SK-N-MC (cell line): Measurements from ENCODE around the gene AHCYL1.
"Not testable (repeated sequence)": the region's sequence is repeated elsewhere in the genome, so short reads cannot be mapped to it uniquely, and the experiment has no call there.

Experiments used
- DNase-seq: peaks from one replicate; pipeline ENCODE4 v3.0.0-alpha.2; 2011; ENCODE audit warnings: low read depth, low spot score
- H3K27ac ChIP-seq: fragments of 200-600 bp; sonication (generic); 2 replicates; pipeline ENCODE4 v1.5.1; 2016; ENCODE audit warnings: mixed run types
- H3K36me3 ChIP-seq: fragments of 200-600 bp; sonication (generic); 2 replicates; pipeline ENCODE4 v1.6.1; 2017; ENCODE audit warnings: antibody characterized with exemption, low read length, mixed read lengths; ENCODE audit not compliant: insufficient read depth
- H3K4me3 ChIP-seq: fragments of 200-600 bp; sonication (generic); 2 replicates; pipeline ENCODE4 v1.5.1; 2016
- H3K9ac ChIP-seq: fragments of 200-600 bp; sonication (generic); 2 replicates; pipeline ENCODE4 v1.8.0; 2017; ENCODE audit warnings: mixed run types, mixed read lengths; ENCODE audit not compliant: insufficient read length
- H3K9me3 ChIP-seq: fragments of 200-600 bp; sonication (generic); 2 replicates; pipeline ENCODE4 v1.6.1; 2017; ENCODE audit warnings: low read depth, mild to moderate bottlenecking, antibody characterized with exemption, low read length, moderate library complexity, mixed read lengths
- EZH2 ChIP-seq: fragments of 200-600 bp; sonication (generic); IDR thresholded peaks from one replicate; pipeline ENCODE4 v1.6.1; 2017; ENCODE audit warnings: antibody characterized with exemption
- FOXP2 ChIP-seq: optimal IDR thresholded peaks from 2 replicates; pipeline ENCODE3; 2011; ENCODE audit warnings: mild to moderate bottlenecking, moderate library complexity; ENCODE audit not compliant: insufficient read depth; ENCODE audit errors: extremely low read length, control extremely low read depth
- POLR2AphosphoS5 ChIP-seq: IDR thresholded peaks from 2 replicates; pipeline ENCODE4 v1.6.1; 2012; ENCODE audit warnings: mild to moderate bottlenecking, low read depth, low read length, borderline replicate concordance

The AHCYL1 gene

GRCh38 chr1:110011527-110012041, 27.0 kb downstream of the AHCYL1 start:
- peaks cover 78% of the 10 kb centered on the region for H3K36me3 ChIP-seq
- H3K4me3 ChIP-seq: no peak overlapping the region

GRCh38 chr1:110012100-110012780, 27.7 kb downstream of the AHCYL1 start:
- Histone ChIP-seq H3K4me3 (no peak overlapping the region), H3K36me3 (peaks cover 84% of the 10 kb centered on the region), H3K9ac (no peak overlapping the region), H3K9me3 (no peaks in the 10 kb centered on the region), H3K27ac (no peak overlapping the region)
- no peak for DNase-seq
- TF ChIP-seq FOXP2 (no peak), EZH2 (no peak), POLR2AphosphoS5 (no peak)

More at GRCh38 chr1:110011527-110012041, 27.0 kb downstream of the AHCYL1 start:
- TF ChIP-seq FOXP2 (no peak), EZH2 (no peak), POLR2AphosphoS5 (no peak)
- Histone ChIP-seq H3K9ac (no peak overlapping the region), H3K27ac (no peak overlapping the region), H3K9me3 (no peaks in the 10 kb centered on the region)
- no peak for DNase-seq

- H3K27ac ChIP-seq: no peak overlapping the region
- H3K9ac ChIP-seq: no peak overlapping the region
- no peak for DNase-seq
- no peaks in the 10 kb centered on the region for H3K9me3 ChIP-seq
- peaks cover 96% of the 10 kb centered on the region for H3K36me3 ChIP-seq
- no peak for TF ChIP-seq POLR2AphosphoS5
- TF ChIP-seq EZH2: no peak
- TF ChIP-seq FOXP2: no peak
- H3K4me3 ChIP-seq: no peak overlapping the region
Observed at GRCh38 chr1:110017792-110018191, 33.2 kb downstream of the AHCYL1 start.

- DNase-seq: no peak
- TF ChIP-seq EZH2 (no peak), FOXP2 (no peak), POLR2AphosphoS5 (no peak)
- no peak overlapping the region for H3K27ac ChIP-seq
- H3K4me3 ChIP-seq: no peak overlapping the region
- H3K36me3 ChIP-seq: peaks cover 96% of the 10 kb centered on the region
- H3K9me3 ChIP-seq: no peaks in the 10 kb centered on the region
- H3K9ac ChIP-seq: no peak overlapping the region
Observed at GRCh38 chr1:110018396-110018795, 33.8 kb downstream of the AHCYL1 start.

- no peak for DNase-seq
- H3K4me3 ChIP-seq: no peak overlapping the region
- H3K9ac ChIP-seq: no peak overlapping the region
- no peaks in the 10 kb centered on the region for H3K9me3 ChIP-seq
- H3K36me3 ChIP-seq: peaks cover 96% of the 10 kb centered on the region
- no peak overlapping the region for H3K27ac ChIP-seq
- TF ChIP-seq EZH2: no peak
- no peak for TF ChIP-seq POLR2AphosphoS5
- no peak for TF ChIP-seq FOXP2
Observed at GRCh38 chr1:110019770-110020169, 35.2 kb downstream of the AHCYL1 start.

DNA sequence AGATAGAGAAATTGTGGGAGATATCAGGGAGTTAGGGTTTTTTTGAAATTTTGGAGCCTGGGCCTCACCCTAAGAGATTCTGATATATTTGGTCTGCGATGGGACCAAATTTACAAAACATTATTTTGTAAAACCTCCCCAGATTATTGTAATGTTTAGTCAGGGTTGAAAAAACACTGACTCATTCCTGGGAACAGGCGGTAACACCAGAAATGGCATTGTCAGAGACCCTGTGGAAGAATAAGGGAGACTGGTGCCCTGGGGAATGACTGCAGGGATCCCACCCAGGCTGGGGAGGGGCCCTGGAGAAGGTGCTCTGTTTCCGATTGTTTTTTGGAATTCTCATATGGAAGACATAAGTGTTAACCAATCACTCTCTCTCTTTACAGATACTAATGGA, 36.7 kb downstream of the AHCYL1 start:
- no peak overlapping the region for H3K27ac ChIP-seq
- H3K36me3 ChIP-seq: peaks cover 86% of the 10 kb centered on the region

GRCh38 chr1:110024613-110025012, 40.0 kb downstream of the AHCYL1 start:
- H3K9ac ChIP-seq: no peak overlapping the region
- no peak overlapping the region for H3K4me3 ChIP-seq
- TF ChIP-seq FOXP2 (no peak), EZH2 (no peak), POLR2AphosphoS5 (no peak)
- peaks cover 53% of the 10 kb centered on the region for H3K36me3 ChIP-seq
- no peak overlapping the region for H3K27ac ChIP-seq
- no peaks in the 10 kb centered on the region for H3K9me3 ChIP-seq
- DNase-seq: no peak

More for the DNA sequence above, 36.7 kb downstream of the AHCYL1 start:
- no peak for DNase-seq
- no peak overlapping the region for H3K4me3 ChIP-seq
- no peak overlapping the region for H3K9ac ChIP-seq
- TF ChIP-seq POLR2AphosphoS5 (no peak), FOXP2 (no peak), EZH2 (no peak)
- H3K9me3 ChIP-seq: no peaks in the 10 kb centered on the region

DNA sequence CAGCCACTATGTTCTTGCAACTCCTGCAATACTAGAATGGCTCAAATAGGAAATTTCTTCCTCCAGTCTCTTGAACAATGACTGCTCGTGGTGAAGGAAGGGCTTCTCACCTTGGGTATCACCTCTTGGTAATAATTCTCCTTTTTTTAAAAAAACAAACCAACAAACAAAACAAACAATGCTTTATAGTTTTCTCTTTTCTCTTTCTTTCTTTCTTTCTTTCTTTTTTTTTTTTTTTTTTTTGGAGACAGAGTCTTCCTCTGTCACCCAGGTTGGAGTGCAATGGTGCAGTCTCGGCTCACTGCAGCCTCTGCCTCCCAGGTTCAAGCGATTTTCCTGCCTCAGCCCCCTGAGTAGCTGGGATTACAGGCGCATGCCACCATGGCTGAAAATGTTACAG, 46.1 kb downstream of the AHCYL1 start:
- not testable (repeated sequence) for H3K4me3 ChIP-seq, DNase-seq, H3K36me3 ChIP-seq, H3K9ac ChIP-seq, H3K9me3 ChIP-seq, H3K27ac ChIP-seq

DNA sequence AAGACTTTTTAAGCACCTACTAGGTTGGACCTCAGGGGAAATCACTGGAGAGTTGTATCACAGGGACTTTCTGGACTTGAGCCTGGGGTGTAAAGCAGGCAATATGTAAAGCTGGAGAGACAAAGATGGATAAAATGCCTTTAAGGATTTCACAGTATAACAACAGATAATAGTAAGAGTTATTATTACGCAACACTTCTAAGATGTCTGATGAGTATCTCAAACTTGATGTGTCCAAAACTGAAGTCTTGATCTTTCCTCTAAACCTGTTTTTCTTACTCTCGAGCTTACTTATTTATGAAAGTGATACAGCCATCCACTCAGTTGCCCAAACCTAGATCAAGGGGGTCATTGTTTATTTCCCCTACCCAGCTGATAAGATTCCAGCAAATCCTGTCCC, 47.8 kb downstream of the AHCYL1 start:
- no peak overlapping the region for H3K27ac ChIP-seq
- H3K4me3 ChIP-seq: no peak overlapping the region
- H3K9ac ChIP-seq: no peak overlapping the region
- TF ChIP-seq EZH2: no peak
- no peak for TF ChIP-seq FOXP2
- no peak for TF ChIP-seq POLR2AphosphoS5
- H3K9me3 ChIP-seq: no peaks in the 10 kb centered on the region
- H3K36me3 ChIP-seq: peaks cover 8% of the 10 kb centered on the region; the same call in 1 of the 2 replicates
- DNase-seq: no peak
